ENCODE results near the gene ARMH3. TPM values are rescaled to one million over a fixed set of nuclear protein-coding genes. Genes with fewer than 3 reads are reported as not detected.

The ARMH3 gene
- total RNA-seq, 1 donor from 2014 or later: 18.1 TPM

GRCh38 chr10:101919026-101919770, 136.8 kb downstream of the ARMH3 start:
- no peak for DNase-seq (ENCODE audit: low spot score)
- no peak overlapping the region for H3K27ac Mint-ChIP-seq (ENCODE audit: unreplicated experiment)
- H3K4me3 Mint-ChIP-seq (ENCODE audit: unreplicated experiment): no peak overlapping the region
- peaks cover 5% of the 10 kb centered on the region for H3K36me3 Mint-ChIP-seq (ENCODE audit: low read depth)
- no peaks in the 10 kb centered on the region for H3K27me3 Mint-ChIP-seq (ENCODE audit: low read depth)
- TF ChIP-seq CTCF (IDR thresholded peaks at IDR 0.05): no peak
- H3K9me3 Mint-ChIP-seq (ENCODE audit: low read depth): no peaks in the 10 kb centered on the region
- H3K4me1 Mint-ChIP-seq (ENCODE audit: low read depth): no peaks in the 10 kb centered on the region

- H3K4me3 Mint-ChIP-seq (ENCODE audit: unreplicated experiment): no peak overlapping the region
These were observed 143.3 kb downstream of the ARMH3 start for GRCh38 chr10:101912561-101913179.

GRCh38 chr10:101906586-101907183, 149.3 kb downstream of the ARMH3 start:
- no peaks in the 10 kb centered on the region for H3K4me1 Mint-ChIP-seq (ENCODE audit: low read depth)
- H3K36me3 Mint-ChIP-seq (ENCODE audit: low read depth): peaks cover 9% of the 10 kb centered on the region
- no peak overlapping the region for H3K27ac Mint-ChIP-seq (ENCODE audit: unreplicated experiment)
- TF ChIP-seq CTCF (IDR thresholded peaks at IDR 0.05): no peak
- H3K4me3 Mint-ChIP-seq (ENCODE audit: unreplicated experiment): no peak overlapping the region
- no peaks in the 10 kb centered on the region for H3K27me3 Mint-ChIP-seq (ENCODE audit: low read depth)
- DNase-seq (ENCODE audit: low spot score): no peak
- H3K9me3 Mint-ChIP-seq (ENCODE audit: low read depth): no peaks in the 10 kb centered on the region

More at GRCh38 chr10:101912561-101913179, 143.3 kb downstream of the ARMH3 start:
- Mint-ChIP-seq H3K27me3 (ENCODE audit: low read depth) (no peaks in the 10 kb centered on the region), H3K9me3 (ENCODE audit: low read depth) (no peaks in the 10 kb centered on the region), H3K27ac (ENCODE audit: unreplicated experiment) (no peak overlapping the region), H3K4me1 (ENCODE audit: low read depth) (no peaks in the 10 kb centered on the region), H3K36me3 (ENCODE audit: low read depth) (peaks cover 5% of the 10 kb centered on the region)
- no peak for TF ChIP-seq CTCF (IDR thresholded peaks at IDR 0.05)
- DNase-seq (ENCODE audit: low spot score): no peak

GRCh38 chr10:101905251-101905650, 150.7 kb downstream of the ARMH3 start:
- no peaks in the 10 kb centered on the region for H3K4me1 Mint-ChIP-seq (ENCODE audit: low read depth)
- TF ChIP-seq CTCF (IDR thresholded peaks at IDR 0.05): no peak
- H3K9me3 Mint-ChIP-seq (ENCODE audit: low read depth): no peaks in the 10 kb centered on the region
- peaks cover 5% of the 10 kb centered on the region for H3K36me3 Mint-ChIP-seq (ENCODE audit: low read depth)
- H3K27me3 Mint-ChIP-seq (ENCODE audit: low read depth): no peaks in the 10 kb centered on the region
- no peak overlapping the region for H3K4me3 Mint-ChIP-seq (ENCODE audit: unreplicated experiment)
- no peak overlapping the region for H3K27ac Mint-ChIP-seq (ENCODE audit: unreplicated experiment)
- DNase-seq (ENCODE audit: low spot score): no peak

- Mint-ChIP-seq H3K4me1 (ENCODE audit: low read depth) (no peaks in the 10 kb centered on the region), H3K27ac (ENCODE audit: unreplicated experiment) (peak overlapping the region; percentile 45), H3K27me3 (ENCODE audit: low read depth) (no peaks in the 10 kb centered on the region), H3K36me3 (ENCODE audit: low read depth) (peaks cover 4% of the 10 kb centered on the region), H3K9me3 (ENCODE audit: low read depth) (no peaks in the 10 kb centered on the region), H3K4me3 (ENCODE audit: unreplicated experiment) (no peak overlapping the region)
- DNase-seq (ENCODE audit: low spot score): no peak
- TF ChIP-seq CTCF (IDR thresholded peaks at IDR 0.05): no peak
These were observed 152.0 kb downstream of the ARMH3 start for GRCh38 chr10:101903827-101904550.
